Adrenal gland (tissue), 5 donors: ENCODE data around the gene LPAR3.

Experiments used
- POLR2A ChIP-seq, 2 donors: fragments of 450-650 bp; IDR thresholded peaks; one replicate each; pipeline ENCODE4 v1.6.1; 2017; ENCODE audit warnings: antibody characterized with exemption in 2 of 2, mild to moderate bottlenecking in 2 of 2, moderate library complexity in 1 of 2
- TF ChIP-seq, protein P1 (sequence below), 6 experiments: fragments of 450-650 bp in 4 of 6; fragments of 200-600 bp in 2 of 6; sonication (generic) in 1 of 6; IDR thresholded peaks; 1 replicate in 5 of 6; 2 replicates in 1 of 6; pipeline versions ENCODE4 v1.5.1 to v1.8.0; 2016 to 2021; ENCODE audit warnings: antibody characterized with exemption in 6 of 6, mild to moderate bottlenecking in 2 of 6, moderate library complexity in 1 of 6
- donor health status: DM: no; HTN: no; CAD: no.

DNA sequence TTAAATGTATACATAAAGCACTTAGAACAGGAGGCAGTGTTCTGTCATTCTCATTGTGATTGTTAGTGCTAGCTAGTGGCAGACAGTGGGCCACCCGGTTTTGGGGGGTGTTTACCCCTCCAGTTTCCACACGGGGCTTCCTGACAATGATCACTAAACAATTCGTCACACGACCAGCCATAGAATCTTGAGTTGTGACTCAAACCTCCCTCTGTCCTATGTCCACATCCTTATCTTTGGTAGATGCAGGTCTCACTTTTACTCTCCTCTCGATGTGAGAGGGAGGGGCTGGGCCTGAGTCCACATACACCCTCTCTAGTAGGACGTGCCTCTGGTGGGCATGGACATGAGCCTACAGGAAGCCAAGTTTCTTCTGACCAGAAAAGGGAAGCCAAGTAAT, 110.1 kb downstream of the LPAR3 start:
- TF ChIP-seq, protein P1, sequence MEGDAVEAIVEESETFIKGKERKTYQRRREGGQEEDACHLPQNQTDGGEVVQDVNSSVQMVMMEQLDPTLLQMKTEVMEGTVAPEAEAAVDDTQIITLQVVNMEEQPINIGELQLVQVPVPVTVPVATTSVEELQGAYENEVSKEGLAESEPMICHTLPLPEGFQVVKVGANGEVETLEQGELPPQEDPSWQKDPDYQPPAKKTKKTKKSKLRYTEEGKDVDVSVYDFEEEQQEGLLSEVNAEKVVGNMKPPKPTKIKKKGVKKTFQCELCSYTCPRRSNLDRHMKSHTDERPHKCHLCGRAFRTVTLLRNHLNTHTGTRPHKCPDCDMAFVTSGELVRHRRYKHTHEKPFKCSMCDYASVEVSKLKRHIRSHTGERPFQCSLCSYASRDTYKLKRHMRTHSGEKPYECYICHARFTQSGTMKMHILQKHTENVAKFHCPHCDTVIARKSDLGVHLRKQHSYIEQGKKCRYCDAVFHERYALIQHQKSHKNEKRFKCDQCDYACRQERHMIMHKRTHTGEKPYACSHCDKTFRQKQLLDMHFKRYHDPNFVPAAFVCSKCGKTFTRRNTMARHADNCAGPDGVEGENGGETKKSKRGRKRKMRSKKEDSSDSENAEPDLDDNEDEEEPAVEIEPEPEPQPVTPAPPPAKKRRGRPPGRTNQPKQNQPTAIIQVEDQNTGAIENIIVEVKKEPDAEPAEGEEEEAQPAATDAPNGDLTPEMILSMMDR (IDR thresholded peaks at IDR 0.05), result no peak
- TF ChIP-seq POLR2A (IDR thresholded peaks at IDR 0.05), result no peak
